HG03571 (cell line): ENCODE data around the gene GPR141.

ENCODE experiments used
- ATAC-seq: cut with Tn5 transposase; IDR thresholded peaks from one replicate; pipeline ENCODE4 v1.9.1; 2021; ENCODE audit not compliant: unreplicated experiment

GPR141 gene

GRCh38 chr7:37730501-37730900 is 46.9 kb downstream of the GPR141 start:
- no peak for ATAC-seq

GRCh38 chr7:37732253-37732652 is 48.7 kb downstream of the GPR141 start:
- ATAC-seq: peak; percentile 63

GRCh38 chr7:37732888-37733287 is 49.3 kb downstream of the GPR141 start:
- no peak for ATAC-seq

- no peak for ATAC-seq
Measured at GRCh38 chr7:37735196-37735595, 51.6 kb downstream of the GPR141 start.

GRCh38 chr7:37738321-37738720 is 54.8 kb downstream of the GPR141 start:
- ATAC-seq: no peak

- no peak for ATAC-seq
Measured at GRCh38 chr7:37740398-37740797, 56.8 kb downstream of the GPR141 start.

GRCh38 chr7:37741776-37742175 is 58.2 kb downstream of the GPR141 start:
- no peak for ATAC-seq

GRCh38 chr7:37751096-37751495 is 67.5 kb downstream of the GPR141 start:
- ATAC-seq: no peak

- ATAC-seq: no peak
Measured at GRCh38 chr7:37753398-37754050, 70.0 kb downstream of the GPR141 start.

- no peak for ATAC-seq
Measured at GRCh38 chr7:37756797-37757551, 73.4 kb downstream of the GPR141 start.

- no peak for ATAC-seq
Measured at GRCh38 chr7:37757563-37757962, 74.0 kb downstream of the GPR141 start.

- ATAC-seq: no peak
Measured at GRCh38 chr7:37758501-37759045, 75.0 kb downstream of the GPR141 start.

GRCh38 chr7:37759526-37759925 is 76.0 kb downstream of the GPR141 start:
- no peak for ATAC-seq

- no peak for ATAC-seq
Measured at GRCh38 chr7:37765421-37765829, 81.9 kb downstream of the GPR141 start.

GRCh38 chr7:37765872-37766525 is 82.4 kb downstream of the GPR141 start:
- peak; percentile 79 for ATAC-seq

- ATAC-seq: no peak
Measured at GRCh38 chr7:37768611-37769010, 85.0 kb downstream of the GPR141 start.

- ATAC-seq: no peak
Measured at GRCh38 chr7:37769291-37769690, 85.7 kb downstream of the GPR141 start.

GRCh38 chr7:37769726-37770125 is 86.2 kb downstream of the GPR141 start:
- ATAC-seq: no peak

- no peak for ATAC-seq
Measured at GRCh38 chr7:37770838-37771237, 87.3 kb downstream of the GPR141 start.

- no peak for ATAC-seq
Measured at GRCh38 chr7:37771342-37771741, 87.8 kb downstream of the GPR141 start.

GRCh38 chr7:37771801-37772200 is 88.2 kb downstream of the GPR141 start:
- no peak for ATAC-seq

GRCh38 chr7:37775921-37776320 is 92.4 kb downstream of the GPR141 start:
- no peak for ATAC-seq
